Subcutaneous abdominal adipose tissue (tissue), 5 donors: ENCODE data around the gene GABBR2.

Experiments used
- H3K27ac ChIP-seq: one replicate; pipeline ENCODE4 v1.7.0; 2013; ENCODE audit warnings: low read depth, mild to moderate bottlenecking, inconsistent platforms, low read length, moderate library complexity
- H3K27me3 ChIP-seq, 5 donors: one replicate each; pipeline ENCODE4 v1.7.0; 2013; ENCODE audit warnings: low read length in 5 of 5, inconsistent platforms in 1 of 5; ENCODE audit not compliant: control insufficient read depth in 5 of 5, insufficient read depth in 4 of 5
- H3K36me3 ChIP-seq, 5 donors: one replicate each; pipeline ENCODE4 v1.7.0; 2013; ENCODE audit warnings: low read length in 5 of 5; ENCODE audit not compliant: control insufficient read depth in 5 of 5, insufficient read depth in 5 of 5
- H3K4me1 ChIP-seq, 5 donors: one replicate each; pipeline ENCODE4 v1.7.0; 2013; ENCODE audit warnings: low read length in 5 of 5, mild to moderate bottlenecking in 3 of 5, moderate library complexity in 1 of 5; ENCODE audit not compliant: control insufficient read depth in 5 of 5, insufficient read depth in 5 of 5
- H3K4me3 ChIP-seq, 5 donors: one replicate each; pipeline ENCODE4 v1.7.0; 2013; ENCODE audit warnings: low read length in 5 of 5, low read depth in 1 of 5
- H3K9ac ChIP-seq, 5 donors: one replicate each; pipeline ENCODE4 v1.7.0; 2013; ENCODE audit warnings: low read length in 5 of 5, mild to moderate bottlenecking in 4 of 5, moderate library complexity in 3 of 5
- H3K9me3 ChIP-seq, 5 donors: one replicate each; pipeline ENCODE4 v1.7.0; 2013; ENCODE audit warnings: low read length in 5 of 5; ENCODE audit not compliant: control insufficient read depth in 5 of 5
- donor health status: healthy.
- donor health status: healthy.
- donor health status: healthy.
- donor health status: healthy.
- donor health status: healthy.

The GABBR2 gene

DNA sequence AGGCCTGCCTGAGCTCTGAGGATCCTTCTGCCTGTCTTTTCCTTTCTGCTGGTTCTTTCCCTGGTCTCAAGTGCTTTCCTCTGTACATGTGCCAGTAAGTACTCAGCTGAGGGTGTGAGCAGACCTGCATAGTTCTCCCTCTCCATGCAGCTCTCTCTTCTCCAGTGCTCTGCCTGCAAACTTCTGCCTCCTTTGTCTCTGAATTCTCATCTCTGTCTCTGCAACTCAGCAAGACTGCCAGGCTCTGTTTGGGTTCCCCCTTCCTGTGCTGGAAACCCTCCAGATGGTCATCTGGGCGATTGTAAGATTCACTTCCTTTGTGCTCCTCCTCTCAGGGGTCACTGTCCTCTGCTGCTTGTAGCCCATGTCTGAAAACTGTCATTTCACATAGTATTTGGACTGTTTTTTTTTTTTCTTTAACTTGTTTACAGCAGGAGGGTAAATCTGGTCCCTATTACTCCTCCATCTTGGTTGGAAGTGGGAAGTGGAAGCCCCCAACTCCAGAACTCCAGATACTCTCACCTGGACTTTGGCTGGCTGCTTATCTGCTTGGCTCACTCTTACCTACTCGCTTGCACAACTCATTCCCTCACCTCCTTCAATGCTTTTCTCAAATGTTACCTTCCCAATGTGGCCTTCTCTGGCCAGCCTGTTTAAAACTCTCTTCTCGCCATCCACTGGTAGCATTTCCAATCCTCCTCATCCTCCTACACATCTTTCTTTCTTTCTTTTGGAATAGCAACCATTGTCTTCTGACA, 278.0 kb downstream of the GABBR2 start:
- Histone ChIP-seq H3K36me3 (no peaks in the 10 kb centered on the region), H3K27ac (no peak overlapping the region), H3K9me3 (no peaks in the 10 kb centered on the region), H3K9ac (no peak overlapping the region), H3K4me1 (peaks cover 0 to 14% (median 3%) of the 10 kb centered on the region in 5 donors), H3K27me3 (peaks cover 0 to 2% (median 0%) of the 10 kb centered on the region in 5 donors), H3K4me3 (no peak overlapping the region)

GRCh38 chr9:98429613-98430012, 279.1 kb downstream of the GABBR2 start:
- H3K27ac ChIP-seq: no peak overlapping the region
- no peak overlapping the region for H3K9ac ChIP-seq
- H3K4me1 ChIP-seq: peaks cover 0 to 14% (median 3%) of the 10 kb centered on the region in 5 donors

DNA sequence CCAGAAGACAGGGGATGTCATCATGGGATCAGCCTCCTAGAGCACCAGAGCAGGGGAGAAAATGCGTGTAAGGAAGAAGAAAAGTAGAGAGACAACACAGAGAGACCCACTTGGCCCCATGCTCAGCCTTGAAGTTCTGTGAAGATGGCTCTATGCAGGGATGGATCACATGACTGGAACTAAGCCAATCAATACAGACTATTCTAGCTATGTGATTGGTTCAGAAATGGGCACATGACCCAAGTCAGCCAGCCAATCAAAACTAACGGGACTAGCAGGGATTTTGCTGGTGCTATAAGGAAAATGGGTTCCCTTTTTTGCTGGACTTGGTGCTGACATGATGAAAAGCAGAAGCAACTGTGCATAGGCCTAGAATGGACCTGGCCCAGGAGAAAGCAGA, 280.3 kb downstream of the GABBR2 start:
- Histone ChIP-seq H3K4me3 (no peak overlapping the region), H3K27ac (no peak overlapping the region), H3K4me1 (peaks cover 0 to 14% (median 3%) of the 10 kb centered on the region in 5 donors), H3K9ac (no peak overlapping the region), H3K9me3 (no peaks in the 10 kb centered on the region), H3K27me3 (peaks cover 0 to 5% (median 0%) of the 10 kb centered on the region in 5 donors), H3K36me3 (no peaks in the 10 kb centered on the region)

More at GRCh38 chr9:98429613-98430012, 279.1 kb downstream of the GABBR2 start:
- H3K9me3 ChIP-seq: no peaks in the 10 kb centered on the region
- H3K4me3 ChIP-seq: no peak overlapping the region
- H3K36me3 ChIP-seq: no peaks in the 10 kb centered on the region
- H3K27me3 ChIP-seq: peaks cover 0 to 5% (median 0%) of the 10 kb centered on the region in 5 donors

- Histone ChIP-seq H3K9me3 (no peaks in the 10 kb centered on the region), H3K27ac (no peak overlapping the region), H3K4me1 (peaks cover 0 to 14% (median 3%) of the 10 kb centered on the region in 5 donors), H3K36me3 (no peaks in the 10 kb centered on the region), H3K27me3 (peaks cover 0 to 5% (median 0%) of the 10 kb centered on the region in 5 donors), H3K9ac (no peak overlapping the region), H3K4me3 (no peak overlapping the region)
These were observed 281.2 kb downstream of the GABBR2 start for GRCh38 chr9:98427491-98427890.

GRCh38 chr9:98425079-98425478, 283.7 kb downstream of the GABBR2 start:
- Histone ChIP-seq H3K4me1 (peaks cover 0 to 8% (median 3%) of the 10 kb centered on the region in 5 donors), H3K27me3 (peaks cover 0 to 5% (median 0%) of the 10 kb centered on the region in 5 donors), H3K27ac (no peak overlapping the region), H3K9me3 (no peaks in the 10 kb centered on the region), H3K36me3 (no peaks in the 10 kb centered on the region), H3K9ac (no peak overlapping the region), H3K4me3 (no peak overlapping the region)

GRCh38 chr9:98419260-98419603, 289.5 kb downstream of the GABBR2 start:
- no peak overlapping the region for H3K4me3 ChIP-seq
- no peak overlapping the region for H3K27ac ChIP-seq
- no peaks in the 10 kb centered on the region for H3K4me1 ChIP-seq

DNA sequence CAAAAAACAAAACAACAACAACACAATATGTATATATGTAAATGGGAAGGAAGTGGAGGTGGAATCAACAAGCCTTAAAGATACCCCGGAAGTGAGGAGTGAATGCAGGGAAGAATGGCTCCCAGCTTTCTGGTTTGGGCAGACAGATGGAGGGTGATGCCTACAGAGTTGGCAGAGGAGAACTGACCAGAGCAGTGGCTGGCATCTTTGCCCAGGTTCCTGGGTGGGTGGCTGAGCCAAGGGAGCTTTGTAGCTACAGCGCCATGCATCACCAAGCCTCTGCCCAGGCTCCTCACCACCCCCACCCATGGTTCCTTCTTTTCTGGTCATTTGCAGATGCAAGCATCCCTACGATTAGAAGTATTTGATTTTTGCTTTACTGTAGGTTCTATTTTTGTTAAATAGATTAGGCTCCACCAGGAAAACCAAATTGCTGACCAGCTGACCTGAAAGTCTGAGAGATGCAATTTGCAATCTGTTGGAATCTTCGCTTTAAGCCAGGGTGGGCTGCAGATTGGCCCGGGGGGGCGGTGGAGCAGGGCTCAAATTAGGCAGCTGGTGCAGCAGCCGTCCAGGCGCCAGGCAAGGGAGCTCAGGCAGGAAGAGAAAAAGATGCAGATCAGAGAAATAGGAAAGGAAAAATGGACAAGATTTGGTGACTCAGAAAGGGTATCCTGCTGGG, 290.0 kb downstream of the GABBR2 start:
- no peaks in the 10 kb centered on the region for H3K4me1 ChIP-seq
- H3K27me3 ChIP-seq: peaks cover 0 to 16% (median 5%) of the 10 kb centered on the region in 5 donors
- H3K4me3 ChIP-seq: no peak overlapping the region
- H3K36me3 ChIP-seq: no peaks in the 10 kb centered on the region
- no peak overlapping the region for H3K9ac ChIP-seq
- H3K27ac ChIP-seq: no peak overlapping the region
- peaks cover 0 to 7% (median 4%) of the 10 kb centered on the region in 5 donors for H3K9me3 ChIP-seq

More at GRCh38 chr9:98419260-98419603, 289.5 kb downstream of the GABBR2 start:
- peaks cover 0 to 7% (median 4%) of the 10 kb centered on the region in 5 donors for H3K9me3 ChIP-seq
- H3K36me3 ChIP-seq: no peaks in the 10 kb centered on the region
- H3K9ac ChIP-seq: no peak overlapping the region
- H3K27me3 ChIP-seq: peaks cover 0 to 16% (median 5%) of the 10 kb centered on the region in 5 donors

GRCh38 chr9:98416294-98417248, 292.2 kb downstream of the GABBR2 start:
- H3K4me1 ChIP-seq: peaks cover 0 to 2% (median 0%) of the 10 kb centered on the region in 5 donors
- H3K9me3 ChIP-seq: peaks cover 0 to 7% (median 4%) of the 10 kb centered on the region in 5 donors
- no peaks in the 10 kb centered on the region for H3K36me3 ChIP-seq
- peaks cover 0 to 16% (median 5%) of the 10 kb centered on the region in 5 donors for H3K27me3 ChIP-seq
- H3K4me3 ChIP-seq: no peak overlapping the region
- no peak overlapping the region for H3K27ac ChIP-seq
- H3K9ac ChIP-seq: no peak overlapping the region

DNA sequence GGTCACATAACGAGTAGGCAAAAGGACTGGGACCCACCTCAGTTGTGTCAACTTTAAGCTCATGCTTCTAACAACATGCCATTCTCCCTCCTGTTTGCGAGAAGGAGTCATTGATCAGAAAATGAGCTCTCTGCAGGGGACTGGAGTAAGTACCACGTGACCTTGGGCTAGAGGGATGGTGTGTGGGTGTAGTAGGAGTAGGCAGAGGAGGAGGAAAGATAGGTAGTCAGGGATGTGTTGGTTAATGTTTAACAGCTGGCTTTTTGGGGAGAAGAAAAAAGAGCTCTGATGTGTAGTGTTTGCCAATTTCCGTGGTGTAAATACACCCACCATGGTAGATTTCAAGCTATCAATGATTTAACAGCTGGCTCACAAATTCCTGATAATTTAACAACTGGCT, 293.0 kb downstream of the GABBR2 start:
- no peak overlapping the region for H3K4me3 ChIP-seq
- peaks cover 0 to 7% (median 4%) of the 10 kb centered on the region in 5 donors for H3K9me3 ChIP-seq
- H3K4me1 ChIP-seq: peaks cover 0 to 2% (median 0%) of the 10 kb centered on the region in 5 donors
- H3K27me3 ChIP-seq: peaks cover 0 to 16% (median 5%) of the 10 kb centered on the region in 5 donors
- no peaks in the 10 kb centered on the region for H3K36me3 ChIP-seq
- H3K27ac ChIP-seq: no peak overlapping the region
- no peak overlapping the region for H3K9ac ChIP-seq
